HG03064 (cell line): ENCODE data around the gene CDK18.

Experiments
- ATAC-seq: cut with Tn5 transposase; IDR thresholded peaks from one replicate; pipeline ENCODE4 v1.9.1; 2021; ENCODE audit warnings: low read depth; ENCODE audit not compliant: unreplicated experiment

CDK18 gene

DNA sequence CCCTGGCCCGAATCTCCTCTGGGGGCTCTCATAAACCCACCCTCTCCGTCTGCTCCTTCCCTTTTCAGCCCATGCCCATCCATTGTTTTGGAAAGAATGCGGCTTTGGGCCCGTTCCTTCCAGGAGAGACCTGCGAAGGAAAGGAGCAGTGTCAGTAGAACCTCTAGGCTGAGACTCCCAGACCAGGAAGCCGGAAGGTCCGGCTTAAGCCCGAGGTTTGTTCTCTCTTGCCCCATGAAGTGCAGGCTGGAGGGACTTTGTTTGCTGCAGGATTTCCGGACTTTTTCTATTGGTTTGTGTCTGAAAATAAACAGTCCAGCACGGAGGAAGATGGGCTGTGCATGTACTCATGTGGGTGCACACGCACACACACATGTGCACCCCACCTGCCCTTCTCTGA lies 77.6 kb downstream of the CDK18 start:
- ATAC-seq = no peak
